ENCODE results near the gene YWHAQ.

GRCh38 chr2:9675415-9676351 lies 44.9 kb upstream of the YWHAQ start:
- TF ChIP-seq POLR2A (IDR thresholded peaks at IDR 0.05) (no peak), CTCF (IDR thresholded peaks at IDR 0.05) (no peak)

All from testis (tissue), 2 donors.